Measurements from ENCODE around the gene PITX3.

DNA sequence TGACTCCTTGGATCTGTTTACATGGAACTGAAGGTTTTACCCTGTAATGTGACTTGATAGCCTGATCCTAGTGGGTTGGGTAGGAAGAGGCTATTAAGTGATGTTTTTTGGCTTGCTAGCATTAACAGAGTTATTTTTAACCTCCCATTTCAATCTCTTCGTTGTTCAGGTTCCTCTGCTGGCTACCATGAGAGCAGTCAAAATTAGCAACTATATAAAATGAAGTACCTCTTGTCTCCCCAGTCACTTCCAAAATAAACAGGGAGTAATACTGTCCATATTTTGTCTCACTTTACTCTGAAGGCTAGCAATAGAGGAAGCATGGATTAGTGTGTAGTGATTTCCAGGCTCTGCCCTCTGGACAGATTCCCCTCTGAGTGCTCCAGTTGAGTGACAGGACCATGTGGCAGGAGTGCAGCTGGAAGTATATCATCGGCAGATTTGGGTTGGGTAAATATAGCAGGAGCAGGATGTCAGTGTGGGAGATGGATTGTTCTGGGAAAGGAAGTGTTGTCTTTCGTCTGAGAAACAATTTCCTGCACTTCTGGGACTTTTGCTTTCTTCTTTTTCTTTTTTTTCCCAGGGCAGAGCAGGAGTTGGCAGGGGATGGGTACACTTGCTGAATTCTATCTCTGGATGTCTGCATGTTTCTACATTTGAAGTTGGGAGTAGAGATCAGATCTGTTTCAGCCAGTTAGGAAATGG is 39.2 kb upstream of the PITX3 start:
- no peak for TF ChIP-seq POLR2A (IDR thresholded peaks at IDR 0.05)
- TF ChIP-seq, protein P1, sequence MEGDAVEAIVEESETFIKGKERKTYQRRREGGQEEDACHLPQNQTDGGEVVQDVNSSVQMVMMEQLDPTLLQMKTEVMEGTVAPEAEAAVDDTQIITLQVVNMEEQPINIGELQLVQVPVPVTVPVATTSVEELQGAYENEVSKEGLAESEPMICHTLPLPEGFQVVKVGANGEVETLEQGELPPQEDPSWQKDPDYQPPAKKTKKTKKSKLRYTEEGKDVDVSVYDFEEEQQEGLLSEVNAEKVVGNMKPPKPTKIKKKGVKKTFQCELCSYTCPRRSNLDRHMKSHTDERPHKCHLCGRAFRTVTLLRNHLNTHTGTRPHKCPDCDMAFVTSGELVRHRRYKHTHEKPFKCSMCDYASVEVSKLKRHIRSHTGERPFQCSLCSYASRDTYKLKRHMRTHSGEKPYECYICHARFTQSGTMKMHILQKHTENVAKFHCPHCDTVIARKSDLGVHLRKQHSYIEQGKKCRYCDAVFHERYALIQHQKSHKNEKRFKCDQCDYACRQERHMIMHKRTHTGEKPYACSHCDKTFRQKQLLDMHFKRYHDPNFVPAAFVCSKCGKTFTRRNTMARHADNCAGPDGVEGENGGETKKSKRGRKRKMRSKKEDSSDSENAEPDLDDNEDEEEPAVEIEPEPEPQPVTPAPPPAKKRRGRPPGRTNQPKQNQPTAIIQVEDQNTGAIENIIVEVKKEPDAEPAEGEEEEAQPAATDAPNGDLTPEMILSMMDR (IDR thresholded peaks at IDR 0.05) = no peak

Data from gastroesophageal sphincter (tissue), 3 donors.